ENCODE results near the gene C19orf25. TPM values are rescaled to one million over a fixed set of nuclear protein-coding genes. Genes with fewer than 3 reads are reported as not detected.

The C19orf25 gene
- total and polyA plus RNA-seq, 2 of the 13 experiments (the other 11 are each of a cell fraction or from before 2014, with no cell fraction given): 14.2 to 32.4 TPM

- TF ChIP-seq SNAPC4 (CRISPR knock-in tag; IDR thresholded peaks at IDR 0.05): peak; percentile 76; the same call in 1 of the 2 replicates
- TF ChIP-seq CBX1 (IDR thresholded peaks at IDR 0.05; ENCODE audit: low read depth): peak; percentile 92
- no peak; the same call in 1 of the 2 replicates for TF ChIP-seq NR2F6 (IDR thresholded peaks at IDR 0.05)
- peak; percentile 90 for TF ChIP-seq NR2F6 (CRISPR knock-in tag; IDR thresholded peaks at IDR 0.05)
- peak; percentile 50 for TF ChIP-seq CEBPG (CRISPR knock-in tag; IDR thresholded peaks at IDR 0.05)
- TF ChIP-seq ZSCAN21 (CRISPR knock-in tag; IDR thresholded peaks at IDR 0.05; ENCODE audit: borderline replicate concordance): peak; percentile 93
- peak; percentile 93 for TF ChIP-seq EED (CRISPR knock-in tag; IDR thresholded peaks at IDR 0.05)
- TF ChIP-seq GFI1 (CRISPR knock-in tag; IDR thresholded peaks at IDR 0.05; ENCODE audit: borderline replicate concordance): peak; percentile 82; the same call in 1 of the 2 replicates
- peak; percentile 44 for TF ChIP-seq NFYB (CRISPR knock-in tag; IDR thresholded peaks at IDR 0.05)
- TF ChIP-seq PITX1 (CRISPR knock-in tag; IDR thresholded peaks at IDR 0.05): peak; percentile 97
- TF ChIP-seq ZNF207 (IDR thresholded peaks at IDR 0.05; ENCODE audit: borderline replicate concordance): no peak
- peak; percentile 97 for TF ChIP-seq SRSF1 (optimal IDR thresholded peaks at IDR 0.05; ENCODE audit: low read depth, low read length)
- TF ChIP-seq IRX3 (CRISPR knock-in tag; IDR thresholded peaks at IDR 0.05; ENCODE audit: borderline replicate concordance, low read depth): no peak
- peak; percentile 91 for TF ChIP-seq ZSCAN12 (CRISPR knock-in tag; IDR thresholded peaks at IDR 0.05)
- TF ChIP-seq DR1 (CRISPR knock-in tag; IDR thresholded peaks at IDR 0.05): peak; percentile 99
- peak; percentile 98 for TF ChIP-seq GMEB1 (CRISPR knock-in tag; IDR thresholded peaks at IDR 0.05; ENCODE audit: borderline replicate concordance)
- TF ChIP-seq DBP (CRISPR knock-in tag; IDR thresholded peaks at IDR 0.05; ENCODE audit: not compliant biosample characterization): peak; percentile 92
- TF ChIP-seq RARA (CRISPR knock-in tag; IDR thresholded peaks at IDR 0.05): peak; percentile 58; the same call in 1 of the 2 replicates
- TF ChIP-seq JARID2 (CRISPR knock-in tag; IDR thresholded peaks at IDR 0.05; ENCODE audit: insufficient replicate concordance): no peak
- TF ChIP-seq ZNF431 (CRISPR knock-in tag; IDR thresholded peaks at IDR 0.05; ENCODE audit: borderline replicate concordance, low read depth): no peak
- peak; percentile 70; the same call in 1 of the 2 replicates for TF ChIP-seq ZNF691 (CRISPR knock-in tag; IDR thresholded peaks at IDR 0.05; ENCODE audit: borderline replicate concordance, low read depth)
- 0 out of 2 replicates have a peak, but pooled peaks have one; percentile 67 for TF ChIP-seq TBP (CRISPR knock-in tag; IDR thresholded peaks at IDR 0.05)
These were observed 40.7 kb downstream of the C19orf25 start, which contains the start of gene RPS15 (continued) for GRCh38 chr19:1438035-1438932.
